ENCODE data around the gene IL1RAPL1. TPM values are rescaled to one million over a fixed set of nuclear protein-coding genes. Genes with fewer than 3 reads are reported as not detected.
"Not testable (repeated sequence)": the region's sequence is repeated elsewhere in the genome, so short reads cannot be mapped to it uniquely, and the experiment has no call there.

IL1RAPL1 gene
- total RNA-seq, 2 donors from 2014 or later = 0.54 TPM; not detected in 1

DNA sequence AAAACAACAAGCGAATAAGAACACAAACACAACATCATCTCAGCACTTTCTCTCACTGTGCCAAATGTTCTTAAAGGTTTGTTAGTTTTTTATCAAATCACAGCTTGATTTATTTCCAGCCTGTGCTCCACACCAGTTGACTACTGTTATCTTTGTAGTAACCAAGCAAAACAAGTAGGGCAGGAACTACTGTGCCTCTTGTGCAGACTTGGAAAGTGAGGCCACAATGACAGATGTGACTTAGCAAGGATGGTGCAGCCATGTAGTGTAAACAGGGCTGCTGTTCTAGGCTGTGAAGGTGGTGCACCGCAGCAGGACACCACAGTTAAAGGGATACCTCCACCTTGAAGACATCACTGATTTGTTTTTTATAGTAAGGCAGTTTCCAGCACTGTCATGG lies 170.0 kb downstream of the IL1RAPL1 start:
- Histone ChIP-seq H3K36me3 (no peaks in the 10 kb centered on the region), H3K27me3 (replicated peaks; ENCODE audit: insufficient read depth) (no peaks in the 10 kb centered on the region), H3K4me1 (ENCODE audit: control insufficient read depth in 1 of 2, low read depth in 2 of 2) (no peaks in the 10 kb centered on the region), H3K27ac (no peak overlapping the region), H3K9me3 (no peaks in the 10 kb centered on the region), H3K4me3 (no peak overlapping the region)
- no peak for DNase-seq (ENCODE audit: low spot score)
- ATAC-seq (ENCODE audit: insufficient number of reproducible peaks, low FRiP score, low read depth) = no peak
- TF ChIP-seq, protein P1, sequence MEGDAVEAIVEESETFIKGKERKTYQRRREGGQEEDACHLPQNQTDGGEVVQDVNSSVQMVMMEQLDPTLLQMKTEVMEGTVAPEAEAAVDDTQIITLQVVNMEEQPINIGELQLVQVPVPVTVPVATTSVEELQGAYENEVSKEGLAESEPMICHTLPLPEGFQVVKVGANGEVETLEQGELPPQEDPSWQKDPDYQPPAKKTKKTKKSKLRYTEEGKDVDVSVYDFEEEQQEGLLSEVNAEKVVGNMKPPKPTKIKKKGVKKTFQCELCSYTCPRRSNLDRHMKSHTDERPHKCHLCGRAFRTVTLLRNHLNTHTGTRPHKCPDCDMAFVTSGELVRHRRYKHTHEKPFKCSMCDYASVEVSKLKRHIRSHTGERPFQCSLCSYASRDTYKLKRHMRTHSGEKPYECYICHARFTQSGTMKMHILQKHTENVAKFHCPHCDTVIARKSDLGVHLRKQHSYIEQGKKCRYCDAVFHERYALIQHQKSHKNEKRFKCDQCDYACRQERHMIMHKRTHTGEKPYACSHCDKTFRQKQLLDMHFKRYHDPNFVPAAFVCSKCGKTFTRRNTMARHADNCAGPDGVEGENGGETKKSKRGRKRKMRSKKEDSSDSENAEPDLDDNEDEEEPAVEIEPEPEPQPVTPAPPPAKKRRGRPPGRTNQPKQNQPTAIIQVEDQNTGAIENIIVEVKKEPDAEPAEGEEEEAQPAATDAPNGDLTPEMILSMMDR (IDR thresholded peaks at IDR 0.05) = no peak

DNA sequence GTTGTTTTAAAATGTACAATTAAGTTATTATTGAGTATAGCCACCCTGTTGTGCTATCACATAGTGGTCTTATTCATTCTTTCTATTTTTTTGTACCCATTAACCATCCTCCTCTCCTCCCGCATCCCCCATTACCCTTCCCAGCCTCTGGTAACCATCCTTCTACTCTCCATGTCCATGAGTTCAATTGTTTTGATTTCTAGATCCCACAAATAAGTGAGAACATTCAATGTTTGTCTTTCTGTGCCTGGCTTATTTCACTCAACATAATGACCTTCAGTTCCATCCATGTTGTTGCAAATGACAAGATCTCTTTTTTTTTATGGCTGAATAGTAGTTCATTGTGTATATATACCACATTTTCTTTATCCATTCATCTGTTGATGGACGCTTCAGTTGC lies 179.3 kb downstream of the IL1RAPL1 start:
- H3K4me3 ChIP-seq; ATAC-seq (ENCODE audit: insufficient number of reproducible peaks, low FRiP score, low read depth): not testable (repeated sequence)

DNA sequence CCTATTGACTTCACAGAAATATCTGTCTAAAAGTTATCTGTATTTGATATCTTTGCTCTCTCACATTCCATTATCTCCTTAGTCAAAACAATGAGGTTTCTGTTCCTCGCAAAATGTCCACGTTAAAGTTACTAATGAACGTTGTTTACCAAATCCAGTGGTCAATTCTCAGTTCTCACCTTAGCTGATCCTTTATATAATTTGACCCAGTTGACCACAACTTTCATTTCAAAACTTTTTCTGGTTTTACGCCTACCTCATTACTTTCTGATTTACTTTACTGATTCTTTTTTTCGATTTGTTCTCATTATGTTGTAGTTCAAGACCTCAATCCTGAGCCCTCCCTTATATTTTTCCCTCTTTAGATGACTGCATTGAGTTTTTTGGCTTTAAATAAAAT lies 186.6 kb downstream of the IL1RAPL1 start:
- Histone ChIP-seq H3K4me3 (no peak overlapping the region), H3K4me1 (ENCODE audit: control insufficient read depth in 1 of 2, low read depth in 2 of 2) (no peaks in the 10 kb centered on the region), H3K36me3 (no peaks in the 10 kb centered on the region), H3K27ac (no peak overlapping the region), H3K27me3 (replicated peaks; ENCODE audit: insufficient read depth) (no peaks in the 10 kb centered on the region), H3K9me3 (no peaks in the 10 kb centered on the region)
- DNase-seq (ENCODE audit: low spot score) (no peak), ATAC-seq (ENCODE audit: insufficient number of reproducible peaks, low FRiP score, low read depth) (no peak)
- TF ChIP-seq, protein P1 (IDR thresholded peaks at IDR 0.05) = no peak

More for the DNA sequence above, 179.3 kb downstream of the IL1RAPL1 start:
- H3K36me3 ChIP-seq; H3K27me3 ChIP-seq (replicated peaks; ENCODE audit: insufficient read depth); H3K27ac ChIP-seq; H3K9me3 ChIP-seq; DNase-seq (ENCODE audit: low spot score); H3K4me1 ChIP-seq (ENCODE audit: control insufficient read depth in 1 of 2, low read depth in 2 of 2): not testable (repeated sequence)

DNA sequence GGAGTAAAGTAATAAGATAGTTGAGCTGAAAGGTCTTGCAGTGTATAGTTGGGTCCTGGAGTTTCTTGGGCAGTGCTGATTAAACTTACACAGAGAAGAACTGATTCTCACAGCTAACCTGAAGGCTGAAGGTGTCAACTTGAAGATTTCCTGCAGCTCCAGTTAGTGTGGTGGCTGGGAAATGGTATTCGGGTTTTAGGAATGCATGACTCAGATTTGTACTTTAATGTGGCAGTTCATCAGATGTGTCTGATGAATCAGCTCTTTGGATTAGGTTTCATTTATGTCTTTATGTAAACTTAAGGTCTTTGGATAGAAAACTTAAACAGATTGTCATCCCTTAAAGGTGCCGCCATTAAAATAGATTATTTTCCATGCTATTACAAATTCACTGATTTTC lies 200.0 kb downstream of the IL1RAPL1 start:
- TF ChIP-seq, protein P1 (IDR thresholded peaks at IDR 0.05) = no peak
- H3K4me1 ChIP-seq (ENCODE audit: control insufficient read depth in 1 of 2, low read depth in 2 of 2) = no peaks in the 10 kb centered on the region

DNA sequence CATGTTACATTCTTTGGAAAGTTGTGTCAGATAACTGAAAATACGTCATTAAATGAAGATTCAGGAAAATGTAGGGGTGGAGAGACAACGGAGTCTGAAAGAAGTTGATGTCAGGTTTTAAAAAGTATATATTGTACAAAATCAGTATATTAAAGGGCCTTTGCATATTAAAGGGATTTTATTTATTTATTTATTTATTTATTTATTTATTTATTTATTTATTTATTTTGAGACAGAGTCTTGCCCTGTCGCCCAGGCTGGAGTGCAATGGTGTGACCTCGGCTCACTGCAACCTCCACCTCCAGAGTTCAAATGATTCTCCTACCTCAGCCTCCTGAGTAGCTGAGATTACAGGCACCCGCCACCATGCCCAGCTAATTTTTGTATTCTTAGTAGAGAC lies 213.4 kb downstream of the IL1RAPL1 start:
- not testable (repeated sequence) for DNase-seq (ENCODE audit: low spot score); H3K4me3 ChIP-seq; H3K9me3 ChIP-seq; H3K36me3 ChIP-seq; ATAC-seq (ENCODE audit: insufficient number of reproducible peaks, low FRiP score, low read depth); H3K4me1 ChIP-seq (ENCODE audit: control insufficient read depth in 1 of 2, low read depth in 2 of 2); H3K27me3 ChIP-seq (replicated peaks; ENCODE audit: insufficient read depth); H3K27ac ChIP-seq

More for the DNA sequence above, 200.0 kb downstream of the IL1RAPL1 start:
- DNase-seq (ENCODE audit: low spot score) (no peak), ATAC-seq (ENCODE audit: insufficient number of reproducible peaks, low FRiP score, low read depth) (no peak)
- H3K9me3 ChIP-seq = no peaks in the 10 kb centered on the region
- no peak overlapping the region for H3K27ac ChIP-seq
- no peak overlapping the region for H3K4me3 ChIP-seq
- H3K27me3 ChIP-seq (replicated peaks; ENCODE audit: insufficient read depth) = no peaks in the 10 kb centered on the region
- no peaks in the 10 kb centered on the region for H3K36me3 ChIP-seq

DNA sequence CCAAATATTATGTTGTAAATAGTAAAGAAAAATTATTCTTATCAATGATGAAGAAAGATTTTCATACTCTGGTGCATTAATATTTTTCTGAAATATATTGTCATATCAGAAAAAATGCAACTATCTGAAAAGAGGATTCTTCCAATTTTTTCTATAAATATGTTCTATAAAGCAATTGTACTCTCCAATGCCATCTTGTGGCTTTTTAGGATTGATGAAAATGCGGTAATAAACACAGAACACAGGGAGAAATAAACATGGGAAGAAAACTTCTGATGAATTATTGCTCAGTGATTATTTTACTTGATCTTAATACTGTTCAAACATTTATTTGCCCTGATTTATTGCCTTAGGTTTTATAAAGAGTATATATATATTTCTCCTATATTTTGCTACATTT lies 215.4 kb downstream of the IL1RAPL1 start:
- Histone ChIP-seq H3K27ac (no peak overlapping the region), H3K4me3 (no peak overlapping the region), H3K27me3 (replicated peaks; ENCODE audit: insufficient read depth) (no peaks in the 10 kb centered on the region), H3K36me3 (no peaks in the 10 kb centered on the region), H3K9me3 (no peaks in the 10 kb centered on the region), H3K4me1 (ENCODE audit: control insufficient read depth in 1 of 2, low read depth in 2 of 2) (no peaks in the 10 kb centered on the region)
- no peak for DNase-seq (ENCODE audit: low spot score)
- TF ChIP-seq, protein P1 (IDR thresholded peaks at IDR 0.05) = no peak
- ATAC-seq (ENCODE audit: insufficient number of reproducible peaks, low FRiP score, low read depth) = no peak

All from thoracic aorta (tissue), 2 donors.